ENCODE results near the gene THBD.

THBD gene

DNA sequence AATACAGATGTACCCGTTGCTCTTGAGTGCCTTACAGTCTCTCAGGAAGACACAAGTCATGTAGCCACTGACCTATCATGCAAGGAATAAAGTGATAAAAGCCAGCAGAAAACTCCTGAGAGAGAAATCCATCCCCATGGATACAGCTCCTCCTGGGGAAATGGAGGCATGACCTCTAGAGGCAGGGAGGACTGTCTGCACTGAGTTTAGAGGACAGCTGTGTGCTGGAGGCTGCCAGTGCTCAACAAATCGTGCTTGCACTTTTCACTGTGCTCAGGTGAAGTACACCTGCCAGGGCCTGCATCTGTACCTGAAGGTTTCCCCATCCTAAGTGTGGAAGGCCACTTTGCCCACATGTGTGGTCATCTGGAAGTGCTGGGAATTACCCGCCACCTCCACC, 24.6 kb upstream of the THBD start:
- H3K4me3 ChIP-seq (ENCODE audit: low read depth, low read length): no peak overlapping the region
- TF ChIP-seq, protein P1, sequence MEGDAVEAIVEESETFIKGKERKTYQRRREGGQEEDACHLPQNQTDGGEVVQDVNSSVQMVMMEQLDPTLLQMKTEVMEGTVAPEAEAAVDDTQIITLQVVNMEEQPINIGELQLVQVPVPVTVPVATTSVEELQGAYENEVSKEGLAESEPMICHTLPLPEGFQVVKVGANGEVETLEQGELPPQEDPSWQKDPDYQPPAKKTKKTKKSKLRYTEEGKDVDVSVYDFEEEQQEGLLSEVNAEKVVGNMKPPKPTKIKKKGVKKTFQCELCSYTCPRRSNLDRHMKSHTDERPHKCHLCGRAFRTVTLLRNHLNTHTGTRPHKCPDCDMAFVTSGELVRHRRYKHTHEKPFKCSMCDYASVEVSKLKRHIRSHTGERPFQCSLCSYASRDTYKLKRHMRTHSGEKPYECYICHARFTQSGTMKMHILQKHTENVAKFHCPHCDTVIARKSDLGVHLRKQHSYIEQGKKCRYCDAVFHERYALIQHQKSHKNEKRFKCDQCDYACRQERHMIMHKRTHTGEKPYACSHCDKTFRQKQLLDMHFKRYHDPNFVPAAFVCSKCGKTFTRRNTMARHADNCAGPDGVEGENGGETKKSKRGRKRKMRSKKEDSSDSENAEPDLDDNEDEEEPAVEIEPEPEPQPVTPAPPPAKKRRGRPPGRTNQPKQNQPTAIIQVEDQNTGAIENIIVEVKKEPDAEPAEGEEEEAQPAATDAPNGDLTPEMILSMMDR (IDR thresholded peaks at IDR 0.05; ENCODE audit: insufficient read depth, low read length, missing control alignments): no peak
- CTCF ChIA-PET: no interaction called here
- POLR2A ChIA-PET: no interaction called here
- no peak for DNase-seq (ENCODE audit: low read depth, low spot score)

DNA sequence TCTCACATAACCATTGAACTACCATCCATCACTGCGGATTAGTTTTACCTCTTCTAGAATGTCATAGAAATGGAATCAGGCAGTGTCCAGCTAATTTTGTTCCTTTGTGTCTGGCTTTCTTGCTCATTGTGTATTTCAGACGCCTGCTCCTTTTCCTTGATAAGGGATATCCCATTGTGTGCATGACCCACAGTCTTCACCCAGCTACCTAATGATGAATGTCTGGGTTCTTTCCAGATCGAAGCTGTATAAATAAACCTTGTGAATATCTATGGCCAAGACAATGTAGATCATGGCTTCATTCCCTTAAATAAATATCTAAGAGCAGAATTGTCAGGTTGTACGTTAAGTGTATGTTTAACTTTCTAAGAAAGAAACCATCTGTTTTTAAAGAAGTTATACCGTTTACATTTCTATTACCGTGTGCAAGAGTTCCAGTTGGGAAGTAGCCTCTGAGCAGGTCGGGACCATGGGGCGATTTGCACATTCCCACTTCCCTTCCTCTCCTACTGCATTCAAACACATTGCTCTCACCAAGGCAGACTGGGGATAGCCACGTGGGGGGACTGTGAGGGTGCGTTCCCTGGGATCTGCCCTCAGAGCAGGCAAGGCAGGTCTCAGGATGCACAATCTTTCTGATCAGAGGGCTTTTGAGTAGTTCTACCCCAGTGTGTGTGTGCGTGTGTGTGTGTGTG, 23.6 kb upstream of the THBD start:
- TF ChIP-seq, protein P1 (IDR thresholded peaks at IDR 0.05; ENCODE audit: insufficient read depth, low read length, missing control alignments): no peak
- DNase-seq (ENCODE audit: low read depth, low spot score): no peak
- ChIA-PET POLR2A (no interaction called here), CTCF (no interaction called here)
- H3K4me3 ChIP-seq (ENCODE audit: low read depth, low read length): no peak overlapping the region

DNA sequence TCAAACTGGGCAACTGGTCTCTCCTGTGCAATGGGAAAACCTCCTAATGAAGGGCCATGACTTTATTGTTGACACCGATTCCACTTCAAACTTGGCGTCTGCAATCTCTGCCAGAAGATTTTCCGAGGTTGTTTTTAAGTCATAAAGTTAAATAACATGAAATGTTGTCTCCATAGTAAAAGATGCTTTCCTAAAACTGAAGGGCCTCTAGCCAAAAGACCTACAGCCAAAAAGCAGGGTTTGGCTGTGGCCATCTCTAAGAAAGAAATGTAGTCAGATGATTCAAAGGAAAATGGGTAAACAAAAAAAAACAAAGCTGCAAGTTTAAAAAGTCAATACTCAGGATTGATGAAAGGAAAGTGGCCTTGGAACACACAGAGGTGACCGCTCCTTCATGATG, 22.5 kb upstream of the THBD start:
- POLR2A ChIA-PET: no interaction called here

DNA sequence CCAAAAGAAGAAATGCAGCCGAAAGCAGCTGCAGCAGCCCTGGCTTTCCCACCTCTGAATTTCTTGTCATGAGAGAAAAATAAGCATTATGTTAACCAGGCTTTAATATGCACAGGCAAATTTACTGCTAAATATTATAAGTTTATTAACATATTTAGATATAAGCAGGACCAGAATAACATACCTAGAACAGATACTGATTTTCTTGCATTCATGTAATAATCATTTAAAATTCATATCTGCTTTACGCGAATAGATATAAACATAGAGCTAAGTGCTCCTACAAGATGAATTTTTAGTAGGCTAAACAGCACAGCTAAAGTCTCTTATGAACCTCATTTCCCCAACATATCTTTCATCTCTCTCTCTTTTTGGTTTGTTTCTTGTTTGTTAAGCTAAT, 21.9 kb upstream of the THBD start:
- TF ChIP-seq, protein P1 (IDR thresholded peaks at IDR 0.05; ENCODE audit: insufficient read depth, low read length, missing control alignments): no peak
- CTCF ChIA-PET: no interaction called here
- no peak overlapping the region for H3K4me3 ChIP-seq (ENCODE audit: low read depth, low read length)
- POLR2A ChIA-PET: no interaction called here
- DNase-seq (ENCODE audit: low read depth, low spot score): no peak

More for the DNA sequence above, 22.5 kb upstream of the THBD start:
- DNase-seq (ENCODE audit: low read depth, low spot score): no peak
- CTCF ChIA-PET: no interaction called here
- H3K4me3 ChIP-seq (ENCODE audit: low read depth, low read length): no peak overlapping the region
- TF ChIP-seq, protein P1 (IDR thresholded peaks at IDR 0.05; ENCODE audit: insufficient read depth, low read length, missing control alignments): no peak

DNA sequence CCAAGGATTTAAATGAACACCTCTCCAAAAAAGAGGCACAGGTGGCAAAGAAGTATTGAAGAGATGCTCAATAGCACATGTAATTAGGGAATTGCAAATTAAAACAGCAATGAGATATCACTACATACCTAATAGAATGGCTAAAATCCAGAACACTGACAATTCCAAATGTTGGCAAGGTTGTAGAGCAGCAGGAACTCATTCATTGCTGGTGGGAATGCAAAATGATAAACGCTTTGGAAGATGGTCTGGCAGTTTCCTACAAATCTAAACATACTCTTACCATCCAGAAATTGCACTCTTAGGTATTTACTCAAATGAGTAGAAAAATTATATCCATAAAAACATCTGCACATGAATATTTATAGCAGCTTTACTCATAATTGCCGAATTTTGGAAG, 19.6 kb upstream of the THBD start:
- no peak overlapping the region for H3K4me3 ChIP-seq (ENCODE audit: low read depth, low read length)
- POLR2A ChIA-PET: no interaction called here
- TF ChIP-seq, protein P1 (IDR thresholded peaks at IDR 0.05; ENCODE audit: insufficient read depth, low read length, missing control alignments): no peak
- CTCF ChIA-PET: interaction anchor here (1.5 kb wide), 1 partner anchor 18 kb away, joined by 6 read pairs; no protein-coding TSS in a partner anchor
- no peak for DNase-seq (ENCODE audit: low read depth, low spot score)

DNA sequence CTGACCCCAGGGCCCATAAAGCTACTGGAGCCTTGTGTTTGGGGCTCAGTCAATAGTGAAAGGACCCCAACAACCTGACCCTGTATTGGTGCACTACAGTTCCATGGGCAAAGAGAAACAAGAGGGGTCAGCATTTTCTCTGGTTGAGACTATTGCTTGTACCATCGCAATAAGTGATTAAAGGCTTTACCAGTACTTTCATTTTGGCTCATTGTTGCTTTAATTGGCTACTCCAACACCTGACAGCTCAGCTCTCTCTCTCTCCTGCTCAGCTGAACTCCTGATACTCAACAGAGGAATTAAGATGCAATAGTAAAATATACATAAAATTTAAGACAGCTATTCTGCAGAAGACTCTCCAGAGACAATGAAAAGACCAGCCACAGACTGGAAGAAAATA, 18.8 kb upstream of the THBD start:
- no peak overlapping the region for H3K4me3 ChIP-seq (ENCODE audit: low read depth, low read length)
- ChIA-PET CTCF (interaction anchor here (1.2 to 1.5 kb wide), 2 partner anchors 17 to 271 kb away, joined by 3 to 6 read pairs; no protein-coding TSS in a partner anchor), POLR2A (no interaction called here)
- TF ChIP-seq, protein P1 (IDR thresholded peaks at IDR 0.05; ENCODE audit: insufficient read depth, low read length, missing control alignments): no peak
- no peak for DNase-seq (ENCODE audit: low read depth, low spot score)
